Kidney epithelial cell (primary cell): ENCODE results near the gene SEPHS1. TPM values are rescaled to one million over a fixed set of nuclear protein-coding genes. Genes with fewer than 3 reads are reported as not detected.

Experiments used
- DNase-seq: peaks from one replicate; pipeline ENCODE4 v3.0.0-alpha.2; 2010; ENCODE audit warnings: low read depth
- H3K27me3 ChIP-seq: 2 replicates; pipeline ENCODE4 v1.6.0; 2011; ENCODE audit warnings: low read length; ENCODE audit not compliant: control insufficient read depth, insufficient read depth
- H3K36me3 ChIP-seq: 2 replicates; pipeline ENCODE4 v1.5.1; 2011; ENCODE audit warnings: low read length; ENCODE audit not compliant: control insufficient read depth, insufficient read depth
- H3K4me3 ChIP-seq: 2 replicates; pipeline ENCODE4 v1.5.1; 2011; ENCODE audit warnings: low read depth, mild to moderate bottlenecking, control low read depth, low read length
- CTCF ChIP-seq: IDR thresholded peaks from 2 replicates; pipeline ENCODE4 v1.5.1; 2011; ENCODE audit warnings: mild to moderate bottlenecking, moderate library complexity, low read length, control low read depth, inconsistent platforms; ENCODE audit not compliant: insufficient read depth, poor library complexity, severe bottlenecking
- total RNA-seq: library from RNA; depleted of rRNA; stranded (reverse); fragments of >200 nt; gene quantifications from 2 replicates; pipeline ENCODE4 v1.2.3, GENCODE V29; 2015

The SEPHS1 gene
- total RNA-seq, 1 donor from 2014 or later: 48.9 TPM

- H3K36me3 ChIP-seq: no peaks in the 10 kb centered on the region
- H3K4me3 ChIP-seq: no peak overlapping the region
- DNase-seq: no peak
Observed at GRCh38 chr10:13376746-13377145, 28.7 kb upstream of the SEPHS1 start.

GRCh38 chr10:13376297-13376696 is 28.2 kb upstream of the SEPHS1 start:
- DNase-seq: no peak
- TF ChIP-seq CTCF: no peak
- no peak overlapping the region for H3K4me3 ChIP-seq
- no peaks in the 10 kb centered on the region for H3K36me3 ChIP-seq
- peaks cover 6% of the 10 kb centered on the region for H3K27me3 ChIP-seq

More at GRCh38 chr10:13376746-13377145, 28.7 kb upstream of the SEPHS1 start:
- H3K27me3 ChIP-seq: peaks cover 9% of the 10 kb centered on the region
- TF ChIP-seq CTCF: no peak

GRCh38 chr10:13375791-13376190 is 27.7 kb upstream of the SEPHS1 start:
- no peaks in the 10 kb centered on the region for H3K36me3 ChIP-seq

GRCh38 chr10:13373644-13374043 is 25.6 kb upstream of the SEPHS1 start:
- peaks cover 6% of the 10 kb centered on the region for H3K27me3 ChIP-seq
- TF ChIP-seq CTCF: no peak
- DNase-seq: no peak

More at GRCh38 chr10:13375791-13376190, 27.7 kb upstream of the SEPHS1 start:
- no peak for DNase-seq
- no peak for TF ChIP-seq CTCF
- peaks cover 6% of the 10 kb centered on the region for H3K27me3 ChIP-seq
- no peak overlapping the region for H3K4me3 ChIP-seq

GRCh38 chr10:13372524-13372923 is 24.4 kb upstream of the SEPHS1 start:
- Histone ChIP-seq H3K36me3 (no peaks in the 10 kb centered on the region), H3K27me3 (peaks cover 6% of the 10 kb centered on the region), H3K4me3 (no peak overlapping the region)
- no peak for DNase-seq
- TF ChIP-seq CTCF: no peak

More at GRCh38 chr10:13373644-13374043, 25.6 kb upstream of the SEPHS1 start:
- H3K36me3 ChIP-seq: no peaks in the 10 kb centered on the region
- no peak overlapping the region for H3K4me3 ChIP-seq

GRCh38 chr10:13371897-13372470 is 23.9 kb upstream of the SEPHS1 start:
- peak; percentile 95 for TF ChIP-seq CTCF
- H3K36me3 ChIP-seq: no peaks in the 10 kb centered on the region
- peak; percentile 43 for DNase-seq
- no peak overlapping the region for H3K4me3 ChIP-seq
- peaks cover 6% of the 10 kb centered on the region for H3K27me3 ChIP-seq
